ENCODE measurements around the gene ZDHHC5.

The ZDHHC5 gene

GRCh38 chr11:57712256-57713150 is 44.6 kb downstream of the ZDHHC5 start, which contains the start of gene TMX2 (continued):
- TF ChIP-seq ZNF280D (tag by site-specific recombination; IDR thresholded peaks at IDR 0.05) (no peak), SP3 (tag by site-specific recombination; IDR thresholded peaks at IDR 0.05) (peak; percentile 93), ZBTB6 (tag by site-specific recombination; IDR thresholded peaks at IDR 0.05) (no peak), ZNF132 (tag by site-specific recombination; IDR thresholded peaks at IDR 0.05; ENCODE audit: borderline replicate concordance) (no peak), ZNF202 (tag by site-specific recombination; IDR thresholded peaks at IDR 0.05; ENCODE audit: borderline replicate concordance) (no peak), KLF17 (tag by site-specific recombination; IDR thresholded peaks at IDR 0.05) (peak; percentile 22; the same call in 1 of the 2 replicates), EGR2 (tag by site-specific recombination; IDR thresholded peaks at IDR 0.05; ENCODE audit: low read depth) (no peak), ZNF626 (tag by site-specific recombination; IDR thresholded peaks at IDR 0.05) (no peak), ZNF37A (tag by site-specific recombination; IDR thresholded peaks at IDR 0.05) (no peak), ZNF624 (tag by site-specific recombination; IDR thresholded peaks at IDR 0.05) (no peak), ZNF449 (tag by site-specific recombination; IDR thresholded peaks at IDR 0.05) (peak; percentile 27; the same call in 1 of the 2 replicates), YY2 (tag by site-specific recombination; IDR thresholded peaks at IDR 0.05) (peak; percentile 83), HIC1 (tag by site-specific recombination; IDR thresholded peaks at IDR 0.05) (no peak), ZEB2 (tag by site-specific recombination; IDR thresholded peaks at IDR 0.05) (peak; percentile 61), ZBTB8A (tag by site-specific recombination; IDR thresholded peaks at IDR 0.05) (no peak), MEIS1 (CRISPR knock-in tag; IDR thresholded peaks at IDR 0.05; ENCODE audit: borderline replicate concordance) (no peak), ZFP37 (tag by site-specific recombination; IDR thresholded peaks at IDR 0.05) (no peak), ZNF391 (tag by site-specific recombination; IDR thresholded peaks at IDR 0.05; ENCODE audit: borderline replicate concordance, low read depth) (peak; percentile 19; the same call in 1 of the 2 replicates), ZNF837 (tag by site-specific recombination; IDR thresholded peaks at IDR 0.05) (no peak), ZNF830 (tag by site-specific recombination; IDR thresholded peaks at IDR 0.05; ENCODE audit: low read depth) (no peak), ZNF335 (tag by site-specific recombination; conservative IDR thresholded peaks at IDR 0.05) (peak; percentile 8; the same call in 1 of the 2 replicates), GLI2 (tag by site-specific recombination; IDR thresholded peaks at IDR 0.05; ENCODE audit: borderline replicate concordance, low read depth) (no peak), ZNF274 (IDR thresholded peaks at IDR 0.05; ENCODE audit: low read length) (no peak), ZNF274 (tag by site-specific recombination; IDR thresholded peaks at IDR 0.05; ENCODE audit: borderline replicate concordance) (no peak), ZNF26 (tag by site-specific recombination; IDR thresholded peaks at IDR 0.05) (no peak), ZBTB20 (tag by site-specific recombination; IDR thresholded peaks at IDR 0.05) (no peak), ELK4 (IDR thresholded peaks at IDR 0.05; ENCODE audit: borderline replicate concordance, low read depth, low read length) (0 out of 2 replicates have a peak, but pooled peaks have one; percentile 22)

Measured in HEK293 (cell line).